ENCODE data around the gene TNFSF12. TPM values are rescaled to one million over a fixed set of nuclear protein-coding genes. Genes with fewer than 3 reads are reported as not detected.

Gene TNFSF12
- 10 to 100 TPM; 29.2 to 64.5 (median 41.5) TPM for total RNA-seq

DNA sequence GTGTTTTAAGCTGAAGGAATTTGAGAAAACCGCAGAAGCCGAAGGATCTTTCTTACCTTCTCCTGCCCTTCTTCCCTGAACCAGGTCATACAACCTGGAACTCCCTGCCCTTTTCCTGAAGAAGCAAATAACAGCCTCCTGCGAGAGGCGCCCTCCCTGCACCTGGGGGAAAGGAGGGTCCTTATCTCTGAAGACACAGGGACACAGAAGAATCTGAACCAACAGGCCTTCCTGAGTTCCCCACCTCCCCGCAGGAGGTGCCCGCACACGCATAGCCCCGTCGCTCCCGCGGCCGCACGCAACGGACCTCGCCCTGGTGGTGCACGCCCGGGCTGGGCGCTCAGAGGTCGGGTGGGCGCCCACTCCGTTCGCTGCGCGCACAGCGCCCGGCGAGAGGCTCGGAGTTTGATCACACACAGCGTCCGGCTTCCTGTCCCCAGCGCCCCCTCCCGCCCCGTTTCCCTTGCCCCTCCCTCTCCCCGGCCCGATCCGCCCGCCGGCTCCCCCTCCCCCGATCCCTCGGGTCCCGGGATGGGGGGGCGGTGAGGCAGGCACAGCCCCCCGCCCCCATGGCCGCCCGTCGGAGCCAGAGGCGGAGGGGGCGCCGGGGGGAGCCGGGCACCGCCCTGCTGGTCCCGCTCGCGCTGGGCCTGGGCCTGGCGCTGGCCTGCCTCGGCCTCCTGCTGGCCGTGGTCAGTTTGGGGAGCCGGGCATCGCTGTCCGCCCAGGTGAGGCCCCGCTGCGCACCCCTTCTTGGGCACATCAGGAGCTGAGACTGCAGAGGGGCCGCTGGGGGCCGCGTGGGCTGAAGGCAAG, at the start of gene TNFSF12:
Gene TNFSF12, plus strand, starts transcription at position 474 of the 816 bp plus-strand sequence. Its CDS starts 96 bp downstream, at position 570.
- no peak for DNase-seq (ENCODE audit: low spot score)
- peak; percentile 69 for ATAC-seq (ENCODE audit: low FRiP score)
- TF ChIP-seq, protein P1, sequence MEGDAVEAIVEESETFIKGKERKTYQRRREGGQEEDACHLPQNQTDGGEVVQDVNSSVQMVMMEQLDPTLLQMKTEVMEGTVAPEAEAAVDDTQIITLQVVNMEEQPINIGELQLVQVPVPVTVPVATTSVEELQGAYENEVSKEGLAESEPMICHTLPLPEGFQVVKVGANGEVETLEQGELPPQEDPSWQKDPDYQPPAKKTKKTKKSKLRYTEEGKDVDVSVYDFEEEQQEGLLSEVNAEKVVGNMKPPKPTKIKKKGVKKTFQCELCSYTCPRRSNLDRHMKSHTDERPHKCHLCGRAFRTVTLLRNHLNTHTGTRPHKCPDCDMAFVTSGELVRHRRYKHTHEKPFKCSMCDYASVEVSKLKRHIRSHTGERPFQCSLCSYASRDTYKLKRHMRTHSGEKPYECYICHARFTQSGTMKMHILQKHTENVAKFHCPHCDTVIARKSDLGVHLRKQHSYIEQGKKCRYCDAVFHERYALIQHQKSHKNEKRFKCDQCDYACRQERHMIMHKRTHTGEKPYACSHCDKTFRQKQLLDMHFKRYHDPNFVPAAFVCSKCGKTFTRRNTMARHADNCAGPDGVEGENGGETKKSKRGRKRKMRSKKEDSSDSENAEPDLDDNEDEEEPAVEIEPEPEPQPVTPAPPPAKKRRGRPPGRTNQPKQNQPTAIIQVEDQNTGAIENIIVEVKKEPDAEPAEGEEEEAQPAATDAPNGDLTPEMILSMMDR (IDR thresholded peaks at IDR 0.05), result no peak

DNA sequence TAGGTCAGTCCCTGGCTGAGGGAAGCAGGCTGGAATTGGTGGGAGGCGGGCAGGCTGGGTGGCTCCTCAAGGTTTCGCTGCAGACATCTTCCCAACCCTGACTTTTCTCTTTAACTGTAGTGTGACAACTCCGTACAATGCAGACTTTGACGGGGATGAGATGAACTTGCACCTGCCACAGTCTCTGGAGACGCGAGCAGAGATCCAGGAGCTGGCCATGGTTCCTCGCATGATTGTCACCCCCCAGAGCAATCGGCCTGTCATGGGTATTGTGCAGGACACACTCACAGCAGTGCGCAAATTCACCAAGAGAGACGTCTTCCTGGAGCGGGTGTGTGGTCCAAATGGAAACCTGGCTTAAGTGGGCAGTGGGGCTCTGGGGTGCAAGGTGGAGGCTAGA, 49.7 kb upstream of the TNFSF12 start:
- no peak for DNase-seq (ENCODE audit: low spot score)
- TF ChIP-seq, protein P1 (IDR thresholded peaks at IDR 0.05), result no peak
- no peak for ATAC-seq (ENCODE audit: low FRiP score)

DNA sequence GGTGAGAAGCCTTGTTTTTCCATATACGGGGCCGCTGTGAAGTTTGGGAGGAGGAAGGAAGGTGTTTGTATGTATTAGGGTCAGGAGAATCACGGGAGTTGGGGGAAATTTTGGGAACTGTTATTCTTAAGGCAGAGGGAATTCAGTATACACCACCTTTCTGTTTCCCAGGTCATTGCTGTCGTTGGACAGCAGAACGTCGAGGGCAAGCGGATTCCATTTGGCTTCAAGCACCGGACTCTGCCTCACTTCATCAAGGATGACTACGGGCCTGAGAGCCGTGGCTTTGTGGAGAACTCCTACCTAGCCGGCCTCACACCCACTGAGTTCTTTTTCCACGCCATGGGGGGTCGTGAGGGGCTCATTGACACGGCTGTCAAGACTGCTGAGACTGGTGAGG, 47.1 kb upstream of the TNFSF12 start:
- ATAC-seq (ENCODE audit: low FRiP score) (no peak), DNase-seq (ENCODE audit: low spot score) (no peak)
- TF ChIP-seq, protein P1 (IDR thresholded peaks at IDR 0.05), result no peak

GRCh38 chr17:7502171-7502847, 46.5 kb upstream of the TNFSF12 start:
- ATAC-seq (ENCODE audit: low FRiP score) (no peak), DNase-seq (ENCODE audit: low spot score) (no peak)
- TF ChIP-seq, protein P1 (IDR thresholded peaks at IDR 0.05), result no peak

DNA sequence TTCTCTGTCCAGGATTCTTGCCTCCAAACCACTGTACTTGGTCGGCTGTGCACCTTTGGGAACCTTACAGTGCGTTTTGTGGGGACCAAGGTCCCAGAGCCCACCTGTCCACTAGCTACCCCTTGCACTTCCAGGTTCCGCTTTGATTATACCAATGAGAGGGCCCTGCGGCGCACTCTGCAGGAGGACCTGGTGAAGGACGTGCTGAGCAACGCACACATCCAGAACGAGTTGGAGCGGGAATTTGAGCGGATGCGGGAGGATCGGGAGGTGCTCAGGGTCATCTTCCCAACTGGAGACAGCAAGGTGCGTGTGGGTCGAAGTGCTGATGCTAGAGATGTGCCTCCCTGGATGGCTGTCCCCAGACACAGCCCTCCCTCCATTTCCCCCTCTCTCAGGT, 45.9 kb upstream of the TNFSF12 start:
- DNase-seq (ENCODE audit: low spot score), result no peak

GRCh38 chr17:7503521-7503920, 45.3 kb upstream of the TNFSF12 start:
- ATAC-seq (ENCODE audit: low FRiP score) (no peak), DNase-seq (ENCODE audit: low spot score) (no peak)
- TF ChIP-seq, protein P1 (IDR thresholded peaks at IDR 0.05), result no peak

More for the DNA sequence above, 45.9 kb upstream of the TNFSF12 start:
- ATAC-seq (ENCODE audit: low FRiP score), result no peak
- TF ChIP-seq, protein P1 (IDR thresholded peaks at IDR 0.05), result no peak
